BLaER1 (cell line): Measurements from ENCODE around the gene ANKFN1.

ENCODE experiments used
- H3K27ac ChIP-seq: shearing (Covaris generic); formaldehyde crosslinking; 2 replicates; pipeline ENCODE4 v1.8.1; 2022
- H3K27me3 ChIP-seq: shearing (Covaris generic); formaldehyde crosslinking; 2 replicates; pipeline ENCODE4 v1.8.1; 2022
- H3K36me3 ChIP-seq: shearing (Covaris generic); formaldehyde crosslinking; 2 replicates; pipeline ENCODE4 v1.8.1; 2022
- H3K4me1 ChIP-seq: shearing (Covaris generic); formaldehyde crosslinking; 2 replicates; pipeline ENCODE4 v1.8.1; 2022
- H3K4me2 ChIP-seq: shearing (Covaris generic); formaldehyde crosslinking; 2 replicates; pipeline ENCODE4 v1.8.1; 2022
- H3K4me3 ChIP-seq: shearing (Covaris generic); formaldehyde crosslinking; 2 replicates; pipeline ENCODE4 v1.8.1; 2022
- H3K9ac ChIP-seq: shearing (Covaris generic); formaldehyde crosslinking; 2 replicates; pipeline ENCODE4 v1.8.1; 2022
- H3K9me3 ChIP-seq: shearing (Covaris generic); formaldehyde crosslinking; 2 replicates; pipeline ENCODE4 v1.8.1; 2022
- H4K20me1 ChIP-seq: shearing (Covaris generic); formaldehyde crosslinking; 2 replicates; pipeline ENCODE4 v1.8.1; 2022
- Cebpa-rat ChIP-seq: shearing (Covaris generic); IDR thresholded peaks from 2 replicates; pipeline ENCODE4 v1.8.1; 2022

Gene ANKFN1

DNA sequence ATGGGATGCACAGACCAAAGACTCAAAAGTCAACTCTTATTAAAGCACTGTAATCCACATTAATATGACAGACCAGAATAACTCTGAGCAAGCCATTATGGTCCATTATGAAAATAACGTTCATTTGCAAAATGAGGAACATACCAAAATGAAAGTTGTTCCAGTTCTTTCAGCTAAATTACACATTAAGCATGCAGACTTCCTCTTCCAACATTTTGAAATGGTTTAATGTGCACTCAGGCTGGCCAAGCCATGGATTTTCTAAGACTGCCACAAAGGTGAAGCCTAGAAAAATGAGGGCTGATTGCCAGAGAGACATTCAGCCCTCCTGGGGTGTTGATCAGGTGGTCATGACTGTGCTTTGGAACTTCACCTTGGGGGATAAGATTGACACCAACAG, 383.5 kb downstream of the ANKFN1 start:
- Histone ChIP-seq H3K4me1 (no peaks in the 10 kb centered on the region), H3K27ac (no peak overlapping the region), H3K27me3 (no peaks in the 10 kb centered on the region), H3K9ac (no peak overlapping the region), H3K9me3 (0 out of 2 replicates have a peak, but pooled peaks cover 5% of the 10 kb centered on the region), H3K36me3 (no peaks in the 10 kb centered on the region), H4K20me1 (no peaks in the 10 kb centered on the region), H3K4me3 (no peak overlapping the region), H3K4me2 (no peak overlapping the region)
- no peak for TF ChIP-seq Cebpa-rat

DNA sequence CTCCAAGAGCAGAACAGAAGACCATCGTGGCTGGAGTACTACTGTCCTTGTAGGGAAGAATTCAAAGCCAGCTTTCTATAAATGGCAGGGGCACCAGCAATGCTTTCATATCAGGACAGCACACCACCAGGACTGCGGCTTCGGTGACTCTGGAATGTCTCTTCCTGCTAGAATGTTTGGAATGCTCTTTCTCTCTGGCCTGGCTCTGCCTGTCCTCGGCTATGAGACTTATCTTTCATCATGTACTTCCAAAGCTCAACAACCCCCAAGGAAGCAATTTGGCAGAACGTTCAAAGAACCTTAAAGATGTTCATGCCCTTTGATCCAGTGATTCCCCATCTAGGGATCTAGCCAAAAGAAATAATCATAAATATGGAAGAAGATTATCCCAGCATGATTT, 387.6 kb downstream of the ANKFN1 start:
- H4K20me1 ChIP-seq = no peaks in the 10 kb centered on the region
- no peaks in the 10 kb centered on the region for H3K27me3 ChIP-seq
- H3K9me3 ChIP-seq = 0 out of 2 replicates have a peak, but pooled peaks cover 5% of the 10 kb centered on the region
- TF ChIP-seq Cebpa-rat = no peak
- no peaks in the 10 kb centered on the region for H3K36me3 ChIP-seq
- H3K9ac ChIP-seq = no peak overlapping the region
- no peak overlapping the region for H3K27ac ChIP-seq
- H3K4me2 ChIP-seq = no peak overlapping the region
- H3K4me3 ChIP-seq = no peak overlapping the region
- H3K4me1 ChIP-seq = no peaks in the 10 kb centered on the region

DNA sequence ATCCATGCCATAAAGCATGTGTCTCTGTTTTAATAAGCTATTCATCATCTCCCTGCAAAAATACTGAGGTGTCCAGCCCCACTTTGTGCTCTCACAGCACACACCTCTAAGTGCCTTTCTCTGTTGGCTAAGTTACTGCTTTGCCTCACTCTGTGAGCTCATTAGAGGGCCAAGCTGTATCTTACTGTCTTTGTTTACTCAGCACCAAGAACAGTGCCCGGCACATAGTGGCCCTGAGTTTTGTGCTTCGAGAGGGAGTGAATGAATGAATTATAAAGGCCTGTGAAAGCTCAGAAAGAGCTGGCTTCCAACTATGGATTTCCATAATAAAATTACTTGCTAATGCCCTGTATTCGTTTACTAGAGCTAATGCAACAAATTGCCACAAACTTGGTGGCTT, 390.0 kb downstream of the ANKFN1 start:
- Histone ChIP-seq H4K20me1 (no peaks in the 10 kb centered on the region), H3K9ac (no peak overlapping the region), H3K4me3 (no peak overlapping the region)

DNA sequence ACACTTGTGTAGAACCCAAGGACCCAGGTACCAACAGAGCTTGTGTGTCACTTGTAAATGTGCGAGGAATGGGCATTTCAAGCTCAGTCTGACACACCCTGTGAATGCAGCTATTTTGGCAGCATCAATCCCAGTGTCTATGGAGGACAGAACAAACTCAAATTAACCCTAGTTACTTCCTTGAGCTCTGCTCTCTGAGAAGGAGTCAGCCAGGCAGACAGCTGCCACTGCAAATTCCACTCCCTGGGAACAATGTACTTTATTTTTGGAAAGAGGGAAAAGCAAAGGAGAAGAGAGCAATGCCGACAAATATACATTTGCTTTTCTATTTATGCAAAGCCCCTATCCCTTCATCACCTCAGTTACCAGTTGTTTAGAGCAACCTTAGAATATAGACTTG, 391.8 kb downstream of the ANKFN1 start:
- no peaks in the 10 kb centered on the region for H3K36me3 ChIP-seq
- no peaks in the 10 kb centered on the region for H3K9me3 ChIP-seq
- no peaks in the 10 kb centered on the region for H3K4me1 ChIP-seq
- no peak overlapping the region for H3K9ac ChIP-seq
- H3K4me2 ChIP-seq = no peak overlapping the region
- no peak for TF ChIP-seq Cebpa-rat
- H3K4me3 ChIP-seq = no peak overlapping the region
- H3K27me3 ChIP-seq = no peaks in the 10 kb centered on the region
- no peak overlapping the region for H3K27ac ChIP-seq
- H4K20me1 ChIP-seq = no peaks in the 10 kb centered on the region

More for the DNA sequence above, 390.0 kb downstream of the ANKFN1 start:
- Histone ChIP-seq H3K4me2 (no peak overlapping the region), H3K4me1 (no peaks in the 10 kb centered on the region), H3K9me3 (0 out of 2 replicates have a peak, but pooled peaks cover 5% of the 10 kb centered on the region), H3K27ac (no peak overlapping the region), H3K27me3 (no peaks in the 10 kb centered on the region), H3K36me3 (no peaks in the 10 kb centered on the region)
- TF ChIP-seq Cebpa-rat = no peak

DNA sequence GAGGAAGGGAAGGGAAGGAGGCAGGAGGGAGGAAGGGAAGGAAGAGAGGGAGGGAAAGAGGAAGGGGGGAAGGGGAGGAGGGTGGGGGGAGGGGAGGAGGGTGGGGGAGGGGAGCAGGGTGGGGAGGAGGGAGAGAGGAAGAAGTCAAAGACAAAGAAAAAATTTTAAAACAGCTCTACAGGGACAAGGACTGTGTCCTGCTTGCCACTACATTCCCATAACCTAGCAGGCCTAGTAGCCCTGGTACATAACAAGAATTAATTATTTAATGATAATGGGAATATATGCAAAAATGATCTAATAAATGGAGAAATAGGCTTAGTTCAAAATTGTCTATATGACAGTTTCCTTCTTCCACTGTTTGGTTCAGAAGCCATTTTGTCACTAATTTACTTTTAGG, 392.7 kb downstream of the ANKFN1 start:
- Histone ChIP-seq H3K27me3 (no peaks in the 10 kb centered on the region), H4K20me1 (no peaks in the 10 kb centered on the region), H3K36me3 (no peaks in the 10 kb centered on the region), H3K4me2 (no peak overlapping the region), H3K4me3 (no peak overlapping the region), H3K4me1 (no peaks in the 10 kb centered on the region), H3K9me3 (0 out of 2 replicates have a peak, but pooled peaks cover 5% of the 10 kb centered on the region), H3K27ac (no peak overlapping the region), H3K9ac (no peak overlapping the region)
- no peak for TF ChIP-seq Cebpa-rat

DNA sequence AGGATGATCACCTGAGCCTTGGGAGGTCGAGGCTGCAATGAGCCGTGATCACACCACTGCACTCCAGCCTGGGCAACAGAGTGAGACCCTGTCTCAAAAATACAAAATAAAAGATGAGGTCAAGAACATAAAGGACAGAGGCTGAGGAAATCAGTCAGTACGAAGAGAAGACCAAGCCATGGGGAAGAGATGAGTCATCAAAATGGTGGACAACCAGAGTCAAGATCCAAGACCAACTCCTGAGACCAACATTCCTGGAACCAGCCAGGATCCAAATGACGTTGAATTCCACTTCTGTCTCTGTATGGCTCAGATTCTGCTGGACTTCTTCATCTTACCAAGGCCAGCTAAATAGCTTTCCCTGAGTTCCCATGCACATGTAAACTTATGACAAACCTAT, 395.4 kb downstream of the ANKFN1 start:
- Histone ChIP-seq H4K20me1 (no peaks in the 10 kb centered on the region), H3K4me3 (no peak overlapping the region), H3K9ac (no peak overlapping the region), H3K4me1 (no peaks in the 10 kb centered on the region), H3K27me3 (no peaks in the 10 kb centered on the region), H3K36me3 (0 out of 2 replicates have a peak, but pooled peaks cover 4% of the 10 kb centered on the region), H3K4me2 (no peak overlapping the region), H3K9me3 (peaks cover 23% of the 10 kb centered on the region), H3K27ac (no peak overlapping the region)
- no peak for TF ChIP-seq Cebpa-rat

DNA sequence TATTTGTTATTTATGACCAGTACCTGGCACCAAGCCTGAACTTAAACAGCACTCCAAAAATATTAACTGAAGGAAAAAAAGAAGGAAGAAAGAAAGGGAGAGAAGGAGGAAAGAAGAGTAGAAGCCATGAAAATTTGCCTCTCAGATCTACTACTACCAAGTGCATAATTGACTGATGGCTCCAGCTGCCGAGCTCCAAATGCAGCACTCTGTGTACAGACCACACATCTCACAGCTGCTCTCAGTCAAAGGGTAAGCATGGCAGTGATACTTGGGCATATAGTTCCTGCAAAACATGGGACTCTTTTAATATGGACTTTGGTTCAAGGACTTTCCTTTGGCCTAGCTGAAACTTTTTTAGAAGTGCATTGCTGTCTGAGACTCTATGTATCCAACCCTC, 396.2 kb downstream of the ANKFN1 start:
- Histone ChIP-seq H3K4me2 (no peak overlapping the region), H3K27me3 (no peaks in the 10 kb centered on the region), H3K4me1 (no peaks in the 10 kb centered on the region), H3K9ac (no peak overlapping the region), H3K27ac (no peak overlapping the region), H4K20me1 (no peaks in the 10 kb centered on the region), H3K4me3 (no peak overlapping the region), H3K9me3 (peaks cover 23% of the 10 kb centered on the region), H3K36me3 (0 out of 2 replicates have a peak, but pooled peaks cover 4% of the 10 kb centered on the region)
- TF ChIP-seq Cebpa-rat = no peak

DNA sequence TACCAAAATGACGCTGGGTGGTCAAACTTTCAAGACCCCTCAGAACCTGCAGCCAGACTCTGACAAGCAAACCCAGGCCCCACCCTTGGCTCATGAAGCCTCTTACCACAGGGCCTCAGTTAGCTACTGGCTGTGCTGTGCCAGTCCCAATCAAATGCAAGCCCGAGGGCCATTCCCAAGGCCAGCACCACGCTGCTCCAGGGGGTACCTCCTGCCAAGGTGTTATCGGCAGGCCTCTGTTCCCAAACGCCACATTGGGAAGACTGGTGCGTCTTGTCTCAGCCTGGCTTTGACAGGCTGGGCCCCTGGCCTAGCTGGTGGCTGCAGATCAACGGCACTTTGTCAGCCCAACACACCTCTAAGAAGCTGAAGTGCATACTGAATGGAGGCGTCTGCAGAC, 404.4 kb downstream of the ANKFN1 start:
- Histone ChIP-seq H3K4me3 (no peak overlapping the region), H3K36me3 (no peaks in the 10 kb centered on the region), H3K4me2 (no peak overlapping the region), H3K9ac (no peak overlapping the region), H3K27me3 (no peaks in the 10 kb centered on the region), H3K9me3 (peaks cover 7% of the 10 kb centered on the region), H4K20me1 (no peaks in the 10 kb centered on the region), H3K27ac (no peak overlapping the region), H3K4me1 (no peaks in the 10 kb centered on the region)
- no peak for TF ChIP-seq Cebpa-rat

DNA sequence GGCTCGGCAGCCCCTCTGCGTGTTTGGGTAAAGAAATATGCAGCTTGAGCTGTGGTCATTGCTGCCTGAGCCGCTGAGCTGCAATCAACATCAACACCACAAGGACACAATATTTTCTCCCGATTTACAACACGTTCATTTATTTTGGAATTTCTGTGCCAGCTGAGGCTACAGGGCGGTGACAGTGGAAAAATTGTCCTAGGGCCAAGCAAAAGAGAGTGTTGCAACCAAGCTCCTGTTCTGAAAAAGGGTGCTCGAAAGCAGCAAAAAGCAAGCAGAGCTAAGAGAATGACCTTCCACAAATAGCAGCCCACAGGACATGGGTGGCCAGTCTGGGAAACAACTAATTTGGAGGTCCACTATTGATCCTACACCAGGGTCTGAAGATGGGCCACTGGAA, 404.8 kb downstream of the ANKFN1 start:
- no peak overlapping the region for H3K4me3 ChIP-seq
- H3K4me2 ChIP-seq = no peak overlapping the region
- no peaks in the 10 kb centered on the region for H4K20me1 ChIP-seq
- H3K9ac ChIP-seq = no peak overlapping the region
- no peak overlapping the region for H3K27ac ChIP-seq
- no peaks in the 10 kb centered on the region for H3K27me3 ChIP-seq
- H3K36me3 ChIP-seq = no peaks in the 10 kb centered on the region
- no peak for TF ChIP-seq Cebpa-rat
- H3K4me1 ChIP-seq = no peaks in the 10 kb centered on the region
- H3K9me3 ChIP-seq = peaks cover 6% of the 10 kb centered on the region
